OCI-LY3 (cell line): ENCODE measurements around the gene HSD17B13.

Experiments used
- EZH2phosphoT487 ChIP-seq: fragments of 200-600 bp; shearing (Covaris generic); IDR thresholded peaks from 2 replicates; pipeline ENCODE4 v1.6.1; 2018; ENCODE audit warnings: antibody characterized with exemption, mixed run types, low read depth
- TF ChIP-seq, protein P1 (sequence below): fragments of 200-600, 300-600 bp; sonication (generic); IDR thresholded peaks from 2 replicates; pipeline ENCODE4 v1.5.1; 2014; ENCODE audit warnings: antibody characterized with exemption, low read length, low read depth

DNA sequence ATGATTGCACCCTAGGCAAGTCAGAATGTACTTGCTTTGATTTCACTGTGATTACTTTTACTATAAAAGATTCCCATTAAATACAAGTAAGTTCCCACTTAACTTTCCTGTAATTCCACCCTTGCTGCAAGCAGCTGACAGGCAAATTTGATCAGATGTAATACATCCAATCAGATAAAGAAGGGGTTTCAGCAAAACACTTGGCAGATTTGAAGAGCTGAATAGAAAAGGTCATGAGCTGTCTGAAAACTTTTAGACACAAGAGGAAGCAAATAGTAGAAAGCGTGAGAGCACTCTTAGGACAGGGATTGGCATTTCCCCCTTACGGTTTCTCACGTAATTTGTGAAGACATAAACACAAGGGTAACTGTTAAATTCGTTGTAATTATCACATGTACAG is 22.8 kb downstream of the HSD17B13 start:
- TF ChIP-seq, protein P1, sequence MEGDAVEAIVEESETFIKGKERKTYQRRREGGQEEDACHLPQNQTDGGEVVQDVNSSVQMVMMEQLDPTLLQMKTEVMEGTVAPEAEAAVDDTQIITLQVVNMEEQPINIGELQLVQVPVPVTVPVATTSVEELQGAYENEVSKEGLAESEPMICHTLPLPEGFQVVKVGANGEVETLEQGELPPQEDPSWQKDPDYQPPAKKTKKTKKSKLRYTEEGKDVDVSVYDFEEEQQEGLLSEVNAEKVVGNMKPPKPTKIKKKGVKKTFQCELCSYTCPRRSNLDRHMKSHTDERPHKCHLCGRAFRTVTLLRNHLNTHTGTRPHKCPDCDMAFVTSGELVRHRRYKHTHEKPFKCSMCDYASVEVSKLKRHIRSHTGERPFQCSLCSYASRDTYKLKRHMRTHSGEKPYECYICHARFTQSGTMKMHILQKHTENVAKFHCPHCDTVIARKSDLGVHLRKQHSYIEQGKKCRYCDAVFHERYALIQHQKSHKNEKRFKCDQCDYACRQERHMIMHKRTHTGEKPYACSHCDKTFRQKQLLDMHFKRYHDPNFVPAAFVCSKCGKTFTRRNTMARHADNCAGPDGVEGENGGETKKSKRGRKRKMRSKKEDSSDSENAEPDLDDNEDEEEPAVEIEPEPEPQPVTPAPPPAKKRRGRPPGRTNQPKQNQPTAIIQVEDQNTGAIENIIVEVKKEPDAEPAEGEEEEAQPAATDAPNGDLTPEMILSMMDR: no peak
- TF ChIP-seq EZH2phosphoT487: no peak
